K562 (cell line): ENCODE measurements around the gene AMPD1. TPM values are rescaled to one million over a fixed set of nuclear protein-coding genes. Genes with fewer than 3 reads are reported as not detected.
A peak's percentile ranks its signal among the peaks of the same experiment; 100 is the strongest.

ENCODE experiments used
- ATAC-seq: fragments of 200-7000 bp; cut with Tn5 transposase; 3 replicates; pipeline ENCODE4 v1.9.1; 2020; ENCODE audit warnings: moderate library complexity
- BruUV-seq: library from RNA; stranded (reverse); fragments of 400-500 nt; replicated peaks from 2 replicates; lab custom pipeline; 2021; lab: Mats Ljungman, UMichigan
- CTCF ChIA-PET: fragments of 300-600 bp; formaldehyde crosslinking; extraction: SDS; loops from one replicate; lab custom pipeline; 2021; ENCODE audit warnings: low intra/inter-chr PET ratio; lab: Yijun Ruan, JAX
- POLR2A ChIA-PET: fragments of 300-600, 350-650 bp; sonication (Branson Sonifier 250); formaldehyde crosslinking; extraction: SDS; loops from one replicate; lab custom pipeline; 2021; ENCODE audit warnings: antibody characterized with exemption, inconsistent platforms; lab: Yijun Ruan, JAX
- DNase-seq, 4 experiments: peaks; one replicate each; pipeline versions ENCODE4 v3.0.0 to v3.0.0-alpha.2; 2011 to 2018; ENCODE audit warnings: low spot score in 3 of 4, mixed read lengths in 3 of 4; ENCODE audit errors: extremely low read depth in 1 of 4
- FAIRE-seq: peaks from 2 replicates; lab custom pipeline; 2011; peaks lifted over from hg19 to GRCh38; lab: Jason Lieb, UNC
- H2AFZ ChIP-seq: 2 replicates; pipeline ENCODE4 v1.6.0; 2011; ENCODE audit warnings: low read depth, low read length, control low read depth, inconsistent platforms
- H3K27ac ChIP-seq: fragments of 200-600 bp; 3 replicates; pipeline ENCODE4 v1.8.0; 2011; ENCODE audit warnings: low read depth, mild to moderate bottlenecking, control low read depth, inconsistent platforms, low read length, moderate library complexity, mixed read lengths; ENCODE audit errors: extremely low read depth
- H3K27me3 ChIP-seq, 2 experiments: fragments of 300-600 bp in 1 of 2; 2 replicates in 1 of 2; 3 replicates in 1 of 2; pipeline versions ENCODE4 v1.6.0 to v1.8.0; 2011; ENCODE audit warnings: inconsistent platforms in 2 of 2, low read length in 2 of 2, mild to moderate bottlenecking in 1 of 2, mixed read lengths in 1 of 2, moderate library complexity in 1 of 2; ENCODE audit not compliant: control insufficient read depth in 2 of 2, insufficient read depth in 2 of 2
- H3K36me3 ChIP-seq: fragments of 300-600 bp; 3 replicates; pipeline ENCODE4 v1.8.0; 2011; ENCODE audit warnings: mild to moderate bottlenecking, low read length, inconsistent platforms; ENCODE audit not compliant: control insufficient read depth, insufficient read depth
- H3K4me1 ChIP-seq, 2 experiments: fragments of 200-600 bp in 1 of 2; replicated peaks in 1 of 2; 2 replicates in 1 of 2; 3 replicates in 1 of 2; pipeline versions ENCODE4 v1.5.1 to v1.8.0; 2011; ENCODE audit warnings: inconsistent platforms in 2 of 2, low read length in 2 of 2, mild to moderate bottlenecking in 1 of 2, mixed read lengths in 1 of 2, moderate library complexity in 1 of 2; ENCODE audit not compliant: control insufficient read depth in 2 of 2, insufficient read depth in 2 of 2
- H3K4me2 ChIP-seq: 2 replicates; pipeline ENCODE4 v1.6.1; 2011; ENCODE audit warnings: low read length, control low read depth, inconsistent platforms, mixed read lengths; ENCODE audit not compliant: insufficient read depth
- H3K4me3 ChIP-seq: fragments of 200-600 bp; sonication (generic), shearing (Covaris generic); 2 replicates; pipeline ENCODE4 v1.5.1; 2016; ENCODE audit warnings: control low read depth, inconsistent platforms
- H3K79me2 ChIP-seq: fragments of 200-600 bp; 3 replicates; pipeline ENCODE4 v1.8.0; 2011; ENCODE audit warnings: low read length, inconsistent platforms; ENCODE audit not compliant: control insufficient read depth, insufficient read depth
- H3K9ac ChIP-seq, 2 experiments: 2 replicates each; pipeline versions ENCODE4 v1.6.0 to v1.6.1; 2011; ENCODE audit warnings: low read depth in 2 of 2, low read length in 2 of 2, control low read depth in 1 of 2, inconsistent platforms in 1 of 2, mild to moderate bottlenecking in 1 of 2, mixed read lengths in 1 of 2; ENCODE audit not compliant: insufficient read depth in 1 of 2
- H3K9me1 ChIP-seq: one replicate; pipeline ENCODE4 v1.6.0; 2011; ENCODE audit warnings: inconsistent platforms, mild to moderate bottlenecking, low read length, moderate library complexity; ENCODE audit not compliant: control insufficient read depth, insufficient read depth
- H3K9me3 ChIP-seq: replicated peaks from 2 replicates; pipeline ENCODE4 v1.5.1; 2011; ENCODE audit warnings: low read depth, low read length, inconsistent platforms; ENCODE audit not compliant: control insufficient read depth, insufficient read depth
- H4K20me1 ChIP-seq: replicated peaks from 2 replicates; pipeline ENCODE4 v1.6.1; 2011; ENCODE audit warnings: low read length, inconsistent platforms, mixed read lengths; ENCODE audit not compliant: control insufficient read depth, insufficient read depth
- ZBTB11 ChIP-seq, 3 experiments: fragments of 200-800 bp in 1 of 3; fragments of 250-450 bp in 1 of 3; fragments of 450-650 bp in 1 of 3; sonication (Bioruptor Pico) in 1 of 3; sonication (Bioruptor generic) in 1 of 3; formaldehyde crosslinking in 1 of 3; IDR thresholded peaks; 2 replicates each; pipeline versions ENCODE4 v1.6.1 to v1.8.0; 2016 to 2022; ENCODE audit warnings: mild to moderate bottlenecking in 2 of 3, missing genetic modification characterization in 2 of 3, missing compliant biosample characterization in 1 of 3, moderate library complexity in 1 of 3
- ZNF224 ChIP-seq: sonication (generic); formaldehyde crosslinking; IDR thresholded peaks from 2 replicates; pipeline ENCODE4 v1.8.0; 2022; ENCODE audit warnings: mild to moderate bottlenecking, missing genetic modification reagents
- ZNF512 ChIP-seq: IDR thresholded peaks from 2 replicates; pipeline ENCODE4 v1.6.1; 2016; ENCODE audit warnings: missing genetic modification characterization, missing compliant biosample characterization
- WGBS: fragments of 100-300 bp; shearing (Covaris generic); methylation state at CpG from one replicate; pipeline ENCODE4 v1.1.6; 2016; ENCODE audit warnings: low coverage, mixed read lengths; ENCODE audit not compliant: insufficient coverage; ENCODE audit errors: missing lambda C conversion rate; 5-methylcytosine and 5-hydroxymethylcytosine counted together
- in situ Hi-C: fragments of 300-500 bp; cut with MboI; formaldehyde crosslinking; loops from 4 replicates; pipeline ENCODE4 v1.15.0; 2018; ENCODE audit warnings: inconsistent platforms, mixed read lengths
- intact Hi-C: fragments of 100-400 bp; cut with micrococcal nuclease; formaldehyde crosslinking; loops from 2 replicates; pipeline ENCODE4 v1.14.2; 2022
- polyA plus RNA-seq, 8 experiments: library from polyadenylated mRNA; depleted of rRNA in 4 of 8; stranded (reverse) in 5 of 8; unstranded in 3 of 8; fragments of >200 nt; fragmentation: Nextera tagmentation in 2 of 8; fragmentation: Illumina TruSeq in 1 of 8; extraction: Ambion mirVana in 2 of 8; extraction: Trizol in 1 of 8; gene quantifications; 2 replicates each; pipeline versions ENCODE4 v1.2.1 to v1.2.3, GENCODE V29; 2011 to 2014; ENCODE audit warnings: inconsistent platforms in 1 of 8, missing spikeins in 1 of 8
- total RNA-seq, 7 experiments: library from RNA; depleted of rRNA in 6 of 7; stranded (reverse); fragments of >200 nt in 6 of 7; fragmentation: Illumina TruSeq in 2 of 7; extraction: Trizol in 2 of 7; gene quantifications; 2 replicates each; pipeline versions ENCODE4 v1.2.1 to v1.2.3, GENCODE V29; 2011 to 2021; ENCODE audit warnings: low replicate concordance in 1 of 7

The AMPD1 gene
- total and polyA plus RNA-seq, 9 of the 15 experiments (the other 6 are each of a cell fraction or from before 2014, with no cell fraction given) = 0.04 to 0.17 TPM; not detected in 7

DNA sequence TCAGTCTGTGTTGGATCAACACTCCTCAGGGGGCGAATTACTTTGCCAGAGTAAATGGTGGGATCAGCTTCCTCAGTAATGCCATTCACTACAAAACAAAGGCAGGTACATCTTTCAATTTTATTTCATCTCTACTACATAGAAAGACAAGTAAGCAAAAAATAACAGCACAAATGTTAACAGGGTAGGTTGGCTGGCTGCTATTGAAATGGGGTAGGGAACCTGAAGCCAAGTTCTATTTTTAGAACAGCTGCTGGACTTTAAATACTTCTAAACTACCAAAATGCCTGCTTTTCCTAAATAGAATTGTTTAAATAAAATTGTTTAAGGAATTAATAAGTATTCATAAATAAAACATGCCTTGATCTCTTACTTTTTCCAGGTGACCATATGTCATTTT, 28.6 kb upstream of the AMPD1 start:
- TF ChIP-seq ZNF224 (CRISPR knock-in tag) (no peak), ZNF512 (tag) (no peak), ZBTB11 (CRISPR knock-in tag; IDR thresholded peaks at IDR 0.05) (0 out of 6 replicates have a peak, but pooled peaks of 1 of the 3 experiments have one; percentile 9)
- H3K27ac ChIP-seq = no peak overlapping the region
- DNase-seq (no peak), ATAC-seq (no peak), FAIRE-seq (no peak)
- H3K4me3 ChIP-seq = no peak overlapping the region
- H2AFZ ChIP-seq = no peak overlapping the region
- no peaks in the 10 kb centered on the region for H4K20me1 ChIP-seq
- H3K27me3 ChIP-seq = no peaks in the 10 kb centered on the region
- in situ Hi-C loops (no loop called here), intact Hi-C loops (no loop called here)
- H3K79me2 ChIP-seq = no peaks in the 10 kb centered on the region
- no peaks in the 10 kb centered on the region for H3K9me1 ChIP-seq
- no peaks in the 10 kb centered on the region for H3K4me1 ChIP-seq
- 95% methylated on average over 1 of the region's 1 CpG for WGBS
- no TSS peak for BruUV-seq
- ChIA-PET POLR2A (interaction anchor here (0.8 to 1.2 kb wide), 3 partner anchors 8 to 21 kb away, joined by 3 read pairs; no protein-coding TSS in a partner anchor), CTCF (no interaction called here)
- no peaks in the 10 kb centered on the region for H3K9me3 ChIP-seq
- H3K9ac ChIP-seq = no peak overlapping the region
- H3K4me2 ChIP-seq = no peak overlapping the region
- peaks cover 99% of the 10 kb centered on the region for H3K36me3 ChIP-seq
